Osteoblast (primary cell): Measurements from ENCODE around the gene TMEM38B. TPM values are rescaled to one million over a fixed set of nuclear protein-coding genes. Genes with fewer than 3 reads are reported as not detected.

ENCODE experiments used
- DNase-seq: peaks from one replicate; pipeline ENCODE4 v3.0.0; 2011; ENCODE audit warnings: low spot score, mixed read lengths; ENCODE audit not compliant: insufficient read length; ENCODE audit errors: missing footprints
- H2AFZ ChIP-seq: 2 replicates; pipeline ENCODE4 v1.6.0; 2011; ENCODE audit warnings: mild to moderate bottlenecking, low read length
- H3K27ac ChIP-seq: 2 replicates; pipeline ENCODE4 v1.5.1; 2011; ENCODE audit warnings: mild to moderate bottlenecking, low read depth, low read length, moderate library complexity
- H3K27me3 ChIP-seq: 2 replicates; pipeline ENCODE4 v1.6.0; 2012; ENCODE audit warnings: mild to moderate bottlenecking, control low read depth, inconsistent platforms, low read length, moderate library complexity; ENCODE audit not compliant: insufficient read depth
- H3K36me3 ChIP-seq: 2 replicates; pipeline ENCODE4 v1.5.1; 2011; ENCODE audit warnings: mild to moderate bottlenecking, low read length, control low read depth, moderate library complexity; ENCODE audit not compliant: insufficient read depth
- H3K4me1 ChIP-seq: 2 replicates; pipeline ENCODE4 v1.5.1; 2011; ENCODE audit warnings: mild to moderate bottlenecking, low read length, control low read depth, moderate library complexity; ENCODE audit not compliant: insufficient read depth
- H3K4me2 ChIP-seq: 2 replicates; pipeline ENCODE4 v1.6.0; 2011; ENCODE audit warnings: mild to moderate bottlenecking, low read length; ENCODE audit not compliant: insufficient read depth
- H3K4me3 ChIP-seq: fragments of 200-600 bp; sonication (generic); 3 replicates; pipeline ENCODE4 v1.5.1; 2012; ENCODE audit warnings: mild to moderate bottlenecking, low read length, inconsistent platforms; ENCODE audit not compliant: insufficient read depth
- H3K79me2 ChIP-seq: 2 replicates; pipeline ENCODE4 v1.6.0; 2012; ENCODE audit warnings: mild to moderate bottlenecking, low read length, control low read depth, inconsistent platforms; ENCODE audit not compliant: insufficient read depth
- H3K9me3 ChIP-seq: 2 replicates; pipeline ENCODE4 v1.5.1; 2011; ENCODE audit warnings: low read depth, low read length, control low read depth
- H4K20me1 ChIP-seq: 2 replicates; pipeline ENCODE4 v1.6.0; 2012; ENCODE audit warnings: mild to moderate bottlenecking, low read length, control low read depth; ENCODE audit not compliant: insufficient read depth
- total RNA-seq: library from RNA; depleted of rRNA; stranded (reverse); fragments of >200 nt; gene quantifications from 2 replicates; pipeline ENCODE4 v1.2.3, GENCODE V29; 2012
- TF ChIP-seq, protein P1 (sequence below): IDR thresholded peaks from 2 replicates; pipeline ENCODE4 v1.5.1; 2011; ENCODE audit warnings: mild to moderate bottlenecking, low read depth, low read length, moderate library complexity; ENCODE audit errors: extremely low read depth

TMEM38B gene
- total RNA-seq, 1 donor, result 22.4 TPM

GRCh38 chr9:105706156-105706555 is 11.8 kb downstream of the TMEM38B start:
- Histone ChIP-seq H4K20me1 (no peaks in the 10 kb centered on the region), H3K79me2 (no peaks in the 10 kb centered on the region), H3K36me3 (no peaks in the 10 kb centered on the region), H3K27me3 (no peaks in the 10 kb centered on the region), H3K4me2 (no peak overlapping the region), H3K9me3 (no peaks in the 10 kb centered on the region), H3K27ac (no peak overlapping the region), H3K4me3 (no peak overlapping the region), H2AFZ (no peak overlapping the region), H3K4me1 (no peaks in the 10 kb centered on the region)
- DNase-seq, result no peak
- TF ChIP-seq, protein P1, sequence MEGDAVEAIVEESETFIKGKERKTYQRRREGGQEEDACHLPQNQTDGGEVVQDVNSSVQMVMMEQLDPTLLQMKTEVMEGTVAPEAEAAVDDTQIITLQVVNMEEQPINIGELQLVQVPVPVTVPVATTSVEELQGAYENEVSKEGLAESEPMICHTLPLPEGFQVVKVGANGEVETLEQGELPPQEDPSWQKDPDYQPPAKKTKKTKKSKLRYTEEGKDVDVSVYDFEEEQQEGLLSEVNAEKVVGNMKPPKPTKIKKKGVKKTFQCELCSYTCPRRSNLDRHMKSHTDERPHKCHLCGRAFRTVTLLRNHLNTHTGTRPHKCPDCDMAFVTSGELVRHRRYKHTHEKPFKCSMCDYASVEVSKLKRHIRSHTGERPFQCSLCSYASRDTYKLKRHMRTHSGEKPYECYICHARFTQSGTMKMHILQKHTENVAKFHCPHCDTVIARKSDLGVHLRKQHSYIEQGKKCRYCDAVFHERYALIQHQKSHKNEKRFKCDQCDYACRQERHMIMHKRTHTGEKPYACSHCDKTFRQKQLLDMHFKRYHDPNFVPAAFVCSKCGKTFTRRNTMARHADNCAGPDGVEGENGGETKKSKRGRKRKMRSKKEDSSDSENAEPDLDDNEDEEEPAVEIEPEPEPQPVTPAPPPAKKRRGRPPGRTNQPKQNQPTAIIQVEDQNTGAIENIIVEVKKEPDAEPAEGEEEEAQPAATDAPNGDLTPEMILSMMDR, result no peak

DNA sequence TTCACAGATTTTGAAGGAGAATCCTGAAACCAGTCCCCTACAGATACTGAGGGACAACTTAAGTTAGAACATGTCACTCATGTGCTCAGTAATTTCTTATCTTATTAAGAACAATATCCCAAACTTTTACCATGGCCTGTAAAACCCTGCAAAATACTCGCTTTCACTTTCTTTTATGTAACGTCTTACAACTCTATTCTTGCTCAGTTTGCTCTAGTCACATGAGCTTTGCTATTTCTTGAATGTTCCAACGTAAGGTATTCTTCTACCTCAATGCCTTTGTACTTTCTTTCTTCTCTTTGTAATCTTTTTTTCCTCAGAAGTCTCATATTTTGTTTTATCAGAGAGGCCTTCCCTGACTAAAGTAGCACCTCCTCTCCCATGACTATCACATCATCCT is 14.1 kb downstream of the TMEM38B start:
- Histone ChIP-seq H3K4me3 (no peak overlapping the region), H3K27ac (no peak overlapping the region), H3K9me3 (no peaks in the 10 kb centered on the region), H3K27me3 (no peaks in the 10 kb centered on the region), H3K4me2 (peak overlapping the region; percentile 7), H3K79me2 (no peaks in the 10 kb centered on the region), H3K36me3 (no peaks in the 10 kb centered on the region), H2AFZ (peak overlapping the region; percentile 1), H3K4me1 (no peaks in the 10 kb centered on the region), H4K20me1 (no peaks in the 10 kb centered on the region)
- TF ChIP-seq, protein P1, result no peak
- no peak for DNase-seq

- no peaks in the 10 kb centered on the region for H4K20me1 ChIP-seq
- H3K4me3 ChIP-seq, result no peak overlapping the region
- TF ChIP-seq, protein P1, result no peak
- H3K36me3 ChIP-seq, result no peaks in the 10 kb centered on the region
- no peaks in the 10 kb centered on the region for H3K79me2 ChIP-seq
- H3K4me1 ChIP-seq, result no peaks in the 10 kb centered on the region
- H3K4me2 ChIP-seq, result no peak overlapping the region
- DNase-seq, result peak; percentile 8
- no peaks in the 10 kb centered on the region for H3K27me3 ChIP-seq
- no peaks in the 10 kb centered on the region for H3K9me3 ChIP-seq
- no peak overlapping the region for H3K27ac ChIP-seq
- H2AFZ ChIP-seq, result no peak overlapping the region
These were observed 16.3 kb downstream of the TMEM38B start for GRCh38 chr9:105710638-105711037.

DNA sequence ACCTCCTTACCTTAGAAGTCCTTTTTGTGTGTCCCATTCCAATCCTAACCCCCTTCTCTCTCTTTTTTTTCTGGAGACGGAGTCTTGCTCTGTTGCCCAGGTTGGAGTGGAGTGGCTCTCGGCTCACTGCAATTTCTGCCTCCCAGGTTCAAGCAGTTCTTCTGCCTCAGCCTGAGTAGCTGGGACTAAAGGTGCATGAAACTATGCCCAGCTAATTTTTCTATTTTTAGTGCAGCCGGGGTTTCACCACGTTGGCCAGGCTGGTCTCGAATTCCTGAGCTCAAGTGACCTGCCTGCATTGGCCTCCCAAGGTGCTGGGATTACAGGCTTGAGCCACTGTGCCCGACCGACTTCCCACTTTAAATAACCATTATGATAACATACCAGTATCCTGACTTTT is 17.5 kb downstream of the TMEM38B start:
- H3K27ac ChIP-seq, result no peak overlapping the region
- no peaks in the 10 kb centered on the region for H3K36me3 ChIP-seq
- H3K27me3 ChIP-seq, result no peaks in the 10 kb centered on the region
- no peak for DNase-seq
- TF ChIP-seq, protein P1, result no peak
- no peak overlapping the region for H3K4me3 ChIP-seq
- no peaks in the 10 kb centered on the region for H3K4me1 ChIP-seq
- no peaks in the 10 kb centered on the region for H3K79me2 ChIP-seq
- H3K9me3 ChIP-seq, result no peaks in the 10 kb centered on the region
- H2AFZ ChIP-seq, result no peak overlapping the region
- no peak overlapping the region for H3K4me2 ChIP-seq
- H4K20me1 ChIP-seq, result no peaks in the 10 kb centered on the region
